ENCODE data around the gene EEFSEC. TPM values are rescaled to one million over a fixed set of nuclear protein-coding genes. Genes with fewer than 3 reads are reported as not detected.

EEFSEC gene
- total RNA-seq, 1 donor from 2014 or later, result 7.1 TPM

DNA sequence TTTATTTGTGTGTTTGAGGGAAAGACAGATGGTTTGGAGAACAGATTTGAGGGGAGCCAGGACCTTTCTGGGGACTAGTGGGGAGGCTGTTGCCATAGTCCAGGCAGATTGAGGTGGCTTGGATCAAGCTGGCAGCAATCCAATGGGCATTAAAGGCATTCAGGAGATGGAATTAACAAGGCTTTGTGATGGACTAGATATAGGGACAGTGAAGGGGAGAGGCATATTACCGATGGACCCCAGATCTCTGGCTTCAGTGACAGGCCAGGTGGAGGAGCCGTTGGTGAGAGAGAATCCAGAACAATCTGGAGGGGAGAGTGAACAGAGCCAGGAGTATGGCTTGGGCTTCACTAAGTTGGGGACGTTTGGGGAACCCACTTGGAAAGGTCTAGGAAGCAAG is 124.8 kb downstream of the EEFSEC start:
- Mint-ChIP-seq H3K27me3 (ENCODE audit: unreplicated experiment) (peaks cover 11% of the 10 kb centered on the region), H3K27ac (ENCODE audit: unreplicated experiment) (no peak overlapping the region), H3K9me3 (ENCODE audit: unreplicated experiment) (no peaks in the 10 kb centered on the region), H3K4me1 (ENCODE audit: unreplicated experiment) (peaks cover 4% of the 10 kb centered on the region), H3K4me3 (ENCODE audit: unreplicated experiment) (no peak overlapping the region), H3K36me3 (ENCODE audit: low read depth, unreplicated experiment) (no peaks in the 10 kb centered on the region)
- TF ChIP-seq, protein P1, sequence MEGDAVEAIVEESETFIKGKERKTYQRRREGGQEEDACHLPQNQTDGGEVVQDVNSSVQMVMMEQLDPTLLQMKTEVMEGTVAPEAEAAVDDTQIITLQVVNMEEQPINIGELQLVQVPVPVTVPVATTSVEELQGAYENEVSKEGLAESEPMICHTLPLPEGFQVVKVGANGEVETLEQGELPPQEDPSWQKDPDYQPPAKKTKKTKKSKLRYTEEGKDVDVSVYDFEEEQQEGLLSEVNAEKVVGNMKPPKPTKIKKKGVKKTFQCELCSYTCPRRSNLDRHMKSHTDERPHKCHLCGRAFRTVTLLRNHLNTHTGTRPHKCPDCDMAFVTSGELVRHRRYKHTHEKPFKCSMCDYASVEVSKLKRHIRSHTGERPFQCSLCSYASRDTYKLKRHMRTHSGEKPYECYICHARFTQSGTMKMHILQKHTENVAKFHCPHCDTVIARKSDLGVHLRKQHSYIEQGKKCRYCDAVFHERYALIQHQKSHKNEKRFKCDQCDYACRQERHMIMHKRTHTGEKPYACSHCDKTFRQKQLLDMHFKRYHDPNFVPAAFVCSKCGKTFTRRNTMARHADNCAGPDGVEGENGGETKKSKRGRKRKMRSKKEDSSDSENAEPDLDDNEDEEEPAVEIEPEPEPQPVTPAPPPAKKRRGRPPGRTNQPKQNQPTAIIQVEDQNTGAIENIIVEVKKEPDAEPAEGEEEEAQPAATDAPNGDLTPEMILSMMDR (IDR thresholded peaks at IDR 0.05; ENCODE audit: unreplicated experiment), result no peak
- no peak for DNase-seq (ENCODE audit: low spot score)

DNA sequence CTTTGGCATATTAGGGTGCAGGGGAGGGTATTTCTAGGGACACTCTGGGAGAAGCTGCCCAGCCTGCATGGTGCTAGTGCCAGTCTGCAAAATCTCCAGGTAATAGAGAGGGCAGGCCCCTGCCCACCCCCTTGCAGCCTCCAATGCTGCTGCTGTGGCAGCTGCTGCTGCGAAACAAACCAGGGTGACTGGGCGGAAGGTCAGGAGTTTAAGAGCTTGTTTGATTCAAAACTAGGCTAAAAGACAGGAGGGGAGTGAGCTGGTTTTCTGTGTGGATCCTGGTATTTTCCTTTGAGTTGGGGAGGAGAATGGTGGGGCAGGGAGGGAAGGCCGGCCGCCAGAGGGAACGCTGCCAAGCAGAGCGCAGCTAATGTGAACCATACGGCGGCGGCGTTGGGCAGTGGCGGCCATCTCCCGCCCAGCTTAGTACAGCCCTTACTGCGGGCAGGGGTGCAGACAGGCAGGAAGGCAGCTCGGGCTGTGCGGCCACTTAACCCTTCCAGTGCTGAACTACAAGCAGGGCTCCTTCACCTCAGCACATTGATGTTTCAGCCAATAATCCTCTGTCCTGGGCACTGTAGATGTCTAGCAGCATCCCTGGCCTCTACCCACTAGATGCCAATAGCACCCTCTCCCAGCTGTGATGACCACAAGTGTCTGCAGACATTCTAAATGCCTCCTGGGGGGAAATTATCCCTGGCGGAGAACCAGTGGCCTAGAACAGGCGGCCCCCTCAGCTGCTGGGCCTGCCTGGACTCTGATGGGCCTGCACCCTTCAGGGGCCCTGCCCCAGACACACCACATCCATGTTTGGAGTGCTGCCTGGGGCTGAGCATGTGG is 125.7 kb downstream of the EEFSEC start:
- peaks cover 4% of the 10 kb centered on the region for H3K4me1 Mint-ChIP-seq (ENCODE audit: unreplicated experiment)
- H3K36me3 Mint-ChIP-seq (ENCODE audit: low read depth, unreplicated experiment), result no peaks in the 10 kb centered on the region
- TF ChIP-seq, protein P1 (IDR thresholded peaks at IDR 0.05; ENCODE audit: unreplicated experiment), result no peak
- no peak overlapping the region for H3K4me3 Mint-ChIP-seq (ENCODE audit: unreplicated experiment)
- H3K27me3 Mint-ChIP-seq (ENCODE audit: unreplicated experiment), result peaks cover 11% of the 10 kb centered on the region
- H3K27ac Mint-ChIP-seq (ENCODE audit: unreplicated experiment), result no peak overlapping the region
- H3K9me3 Mint-ChIP-seq (ENCODE audit: unreplicated experiment), result no peaks in the 10 kb centered on the region
- peak; percentile 22 for DNase-seq (ENCODE audit: low spot score)

DNA sequence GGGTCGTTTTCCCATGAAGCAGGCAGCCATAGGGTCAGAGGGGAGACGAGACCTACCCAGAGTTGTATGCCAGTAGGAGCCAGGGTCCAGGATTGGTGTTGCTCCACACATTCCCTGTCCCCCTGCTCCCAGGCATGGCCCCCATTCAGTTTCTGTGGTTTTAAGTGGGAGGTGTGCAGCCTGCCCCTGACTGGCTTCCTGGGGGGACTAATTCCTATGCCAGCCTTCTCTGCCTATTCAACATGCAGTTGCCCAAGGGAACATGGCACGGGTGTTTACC is 126.3 kb downstream of the EEFSEC start:
- no peak overlapping the region for H3K4me3 Mint-ChIP-seq (ENCODE audit: unreplicated experiment)
- no peaks in the 10 kb centered on the region for H3K36me3 Mint-ChIP-seq (ENCODE audit: low read depth, unreplicated experiment)

DNA sequence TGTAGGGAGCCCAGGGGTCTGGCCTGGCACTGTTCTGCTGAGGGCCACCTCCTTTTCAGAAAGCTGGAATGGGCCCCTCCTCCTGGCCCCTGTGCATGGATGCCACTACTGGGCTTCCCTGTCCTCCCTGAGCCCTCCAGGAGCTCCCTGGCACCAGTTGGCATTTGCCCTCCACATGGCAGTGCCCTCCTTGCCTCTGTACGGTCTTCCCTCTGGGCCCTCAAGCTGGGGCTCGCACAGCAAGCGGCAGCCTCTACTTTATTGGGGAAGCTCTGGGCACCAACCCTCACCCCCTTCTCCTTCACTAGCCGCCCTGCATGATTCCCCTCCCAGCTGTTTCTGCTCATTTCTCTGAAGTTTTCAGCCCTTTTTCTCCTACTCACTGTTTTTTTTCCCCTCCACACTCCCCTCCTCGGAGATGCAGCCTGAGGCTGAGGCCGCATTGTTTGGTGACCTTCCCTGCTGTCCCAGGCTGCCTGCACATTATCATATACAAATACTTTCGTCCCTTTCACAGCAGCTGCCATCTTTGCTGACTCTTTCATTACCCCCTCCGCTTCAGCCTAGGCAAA is 127.3 kb downstream of the EEFSEC start:
- Mint-ChIP-seq H3K4me3 (ENCODE audit: unreplicated experiment) (no peak overlapping the region), H3K36me3 (ENCODE audit: low read depth, unreplicated experiment) (no peaks in the 10 kb centered on the region), H3K27ac (ENCODE audit: unreplicated experiment) (no peak overlapping the region), H3K27me3 (ENCODE audit: unreplicated experiment) (peaks cover 13% of the 10 kb centered on the region), H3K4me1 (ENCODE audit: unreplicated experiment) (peaks cover 4% of the 10 kb centered on the region), H3K9me3 (ENCODE audit: unreplicated experiment) (no peaks in the 10 kb centered on the region)
- no peak for DNase-seq (ENCODE audit: low spot score)
- TF ChIP-seq, protein P1 (IDR thresholded peaks at IDR 0.05; ENCODE audit: unreplicated experiment), result no peak

More for the DNA sequence above, 126.3 kb downstream of the EEFSEC start:
- Mint-ChIP-seq H3K27me3 (ENCODE audit: unreplicated experiment) (peaks cover 11% of the 10 kb centered on the region), H3K4me1 (ENCODE audit: unreplicated experiment) (peaks cover 4% of the 10 kb centered on the region), H3K9me3 (ENCODE audit: unreplicated experiment) (no peaks in the 10 kb centered on the region), H3K27ac (ENCODE audit: unreplicated experiment) (no peak overlapping the region)
- TF ChIP-seq, protein P1 (IDR thresholded peaks at IDR 0.05; ENCODE audit: unreplicated experiment), result no peak
- no peak for DNase-seq (ENCODE audit: low spot score)

DNA sequence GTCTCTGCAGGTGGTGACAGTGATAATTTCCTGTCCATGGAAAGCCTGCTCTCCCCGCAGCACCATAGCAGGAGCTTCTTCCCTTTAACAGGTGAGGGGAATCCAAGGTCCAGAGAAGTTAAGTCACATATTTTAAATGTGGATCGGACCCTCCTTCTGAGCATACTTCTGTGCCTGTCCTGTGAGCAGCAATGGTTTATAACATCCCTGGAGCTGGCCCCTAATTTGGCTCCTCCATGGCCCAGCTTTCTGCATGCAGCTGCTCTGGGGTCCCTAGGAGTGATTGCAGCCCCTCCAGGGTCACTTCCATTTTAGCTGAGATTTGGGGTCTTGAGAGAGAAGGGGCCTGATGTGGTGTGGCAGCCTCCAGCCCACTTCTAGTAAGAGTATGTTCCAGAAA is 127.8 kb downstream of the EEFSEC start:
- Mint-ChIP-seq H3K9me3 (ENCODE audit: unreplicated experiment) (no peaks in the 10 kb centered on the region), H3K27me3 (ENCODE audit: unreplicated experiment) (peaks cover 15% of the 10 kb centered on the region), H3K4me1 (ENCODE audit: unreplicated experiment) (peaks cover 4% of the 10 kb centered on the region), H3K36me3 (ENCODE audit: low read depth, unreplicated experiment) (no peaks in the 10 kb centered on the region), H3K4me3 (ENCODE audit: unreplicated experiment) (no peak overlapping the region), H3K27ac (ENCODE audit: unreplicated experiment) (no peak overlapping the region)
- DNase-seq (ENCODE audit: low spot score), result no peak
- TF ChIP-seq, protein P1 (IDR thresholded peaks at IDR 0.05; ENCODE audit: unreplicated experiment), result no peak
